ENCODE data around the gene SCG5.

DNA sequence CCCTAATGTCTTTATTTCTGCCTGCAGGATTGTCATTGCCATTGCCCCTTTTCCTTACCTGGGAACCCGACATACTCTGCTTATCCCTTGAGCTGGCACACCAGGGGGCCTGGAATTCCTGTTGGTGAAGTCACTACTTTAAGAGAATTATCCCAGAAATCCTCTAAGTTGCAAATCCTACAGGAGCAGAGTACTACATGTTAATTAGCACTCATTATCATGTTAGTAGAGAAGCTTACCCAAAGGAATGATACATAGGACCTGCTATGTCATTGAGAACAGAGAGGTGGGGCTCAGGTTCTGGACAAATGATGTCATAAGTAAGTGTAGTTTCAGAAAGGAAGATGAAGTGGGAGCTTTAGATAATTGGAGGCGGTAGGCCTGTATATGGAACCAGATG lies 27.4 kb downstream of the SCG5 start:
- TF ChIP-seq, protein P1, sequence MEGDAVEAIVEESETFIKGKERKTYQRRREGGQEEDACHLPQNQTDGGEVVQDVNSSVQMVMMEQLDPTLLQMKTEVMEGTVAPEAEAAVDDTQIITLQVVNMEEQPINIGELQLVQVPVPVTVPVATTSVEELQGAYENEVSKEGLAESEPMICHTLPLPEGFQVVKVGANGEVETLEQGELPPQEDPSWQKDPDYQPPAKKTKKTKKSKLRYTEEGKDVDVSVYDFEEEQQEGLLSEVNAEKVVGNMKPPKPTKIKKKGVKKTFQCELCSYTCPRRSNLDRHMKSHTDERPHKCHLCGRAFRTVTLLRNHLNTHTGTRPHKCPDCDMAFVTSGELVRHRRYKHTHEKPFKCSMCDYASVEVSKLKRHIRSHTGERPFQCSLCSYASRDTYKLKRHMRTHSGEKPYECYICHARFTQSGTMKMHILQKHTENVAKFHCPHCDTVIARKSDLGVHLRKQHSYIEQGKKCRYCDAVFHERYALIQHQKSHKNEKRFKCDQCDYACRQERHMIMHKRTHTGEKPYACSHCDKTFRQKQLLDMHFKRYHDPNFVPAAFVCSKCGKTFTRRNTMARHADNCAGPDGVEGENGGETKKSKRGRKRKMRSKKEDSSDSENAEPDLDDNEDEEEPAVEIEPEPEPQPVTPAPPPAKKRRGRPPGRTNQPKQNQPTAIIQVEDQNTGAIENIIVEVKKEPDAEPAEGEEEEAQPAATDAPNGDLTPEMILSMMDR (optimal IDR thresholded peaks at IDR 0.05 in 1 of 3, IDR thresholded peaks at IDR 0.05 in 1 of 3, conservative IDR thresholded peaks at IDR 0.05 in 1 of 3; ENCODE audit: extremely low read depth in 1 of 3, insufficient read depth in 2 of 3, low read length in 3 of 3) = no peak
- TF ChIP-seq EZH2 (IDR thresholded peaks at IDR 0.05; ENCODE audit: low read length) = no peak
